WTC11 (cell line): ENCODE results near the gene IRF2.
"Not testable (repeated sequence)": the region's sequence is repeated elsewhere in the genome, so short reads cannot be mapped to it uniquely, and the experiment has no call there.

Source experiments
- GABPB1 ChIP-seq: sonication (generic); formaldehyde crosslinking; IDR thresholded peaks from 2 replicates; pipeline ENCODE4 v1.8.1; 2023; ENCODE audit warnings: mild to moderate bottlenecking, missing genetic modification reagents
- NR3C1 ChIP-seq: sonication (generic); formaldehyde crosslinking; conservative IDR thresholded peaks from 2 replicates; pipeline ENCODE4 v1.8.1; 2023; ENCODE audit warnings: low read depth, mild to moderate bottlenecking, missing genetic modification reagents
- SMAD4 ChIP-seq: sonication (generic); formaldehyde crosslinking; IDR thresholded peaks from 2 replicates; pipeline ENCODE4 v1.8.0; 2022; ENCODE audit warnings: mild to moderate bottlenecking, missing genetic modification reagents
- SOX15 ChIP-seq: fragments of 250-450 bp; sonication (Bioruptor Pico); IDR thresholded peaks from 2 replicates; pipeline ENCODE4 v1.9.0; 2021; ENCODE audit warnings: mild to moderate bottlenecking
- TCF7 ChIP-seq: sonication (generic); formaldehyde crosslinking; IDR thresholded peaks from 2 replicates; pipeline ENCODE4 v1.8.0; 2022; ENCODE audit warnings: mild to moderate bottlenecking, low read depth, missing genetic modification reagents, moderate library complexity
- TF ChIP-seq, protein P1 (sequence below): fragments of 200-600 bp; IDR thresholded peaks from 2 replicates; pipeline ENCODE4 v1.8.0; 2022; ENCODE audit warnings: antibody characterized with exemption
- TF ChIP-seq, protein P2 (sequence below): fragments of 250-450 bp; sonication (Bioruptor Pico); IDR thresholded peaks from 2 replicates; pipeline ENCODE4 v1.8.0; 2021; ENCODE audit warnings: mild to moderate bottlenecking

DNA sequence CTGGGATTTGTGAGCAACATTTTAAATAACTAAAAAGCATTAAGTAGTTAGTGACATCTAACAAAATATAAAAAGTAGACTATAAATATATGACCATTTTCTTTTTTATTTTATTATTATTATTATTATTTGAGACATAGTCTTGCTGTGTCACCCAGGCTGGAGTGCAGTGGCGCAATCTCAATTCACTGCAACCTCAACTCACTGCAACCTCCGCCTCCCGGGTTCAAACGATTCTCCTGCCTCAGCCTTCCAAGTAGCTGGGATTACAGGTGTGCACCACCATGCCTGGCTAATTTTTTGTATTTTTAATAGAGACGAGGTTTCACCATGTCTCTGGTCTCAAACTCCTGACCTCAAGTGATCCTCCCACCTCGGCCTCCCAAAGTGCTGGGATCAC lies 128.1 kb downstream of the IRF2 start:
- not testable (repeated sequence) for TF ChIP-seq TCF7 (CRISPR knock-in tag); NR3C1 (CRISPR knock-in tag); GABPB1 (CRISPR knock-in tag); SOX15; SMAD4 (CRISPR knock-in tag)
- TF ChIP-seq, protein P1, sequence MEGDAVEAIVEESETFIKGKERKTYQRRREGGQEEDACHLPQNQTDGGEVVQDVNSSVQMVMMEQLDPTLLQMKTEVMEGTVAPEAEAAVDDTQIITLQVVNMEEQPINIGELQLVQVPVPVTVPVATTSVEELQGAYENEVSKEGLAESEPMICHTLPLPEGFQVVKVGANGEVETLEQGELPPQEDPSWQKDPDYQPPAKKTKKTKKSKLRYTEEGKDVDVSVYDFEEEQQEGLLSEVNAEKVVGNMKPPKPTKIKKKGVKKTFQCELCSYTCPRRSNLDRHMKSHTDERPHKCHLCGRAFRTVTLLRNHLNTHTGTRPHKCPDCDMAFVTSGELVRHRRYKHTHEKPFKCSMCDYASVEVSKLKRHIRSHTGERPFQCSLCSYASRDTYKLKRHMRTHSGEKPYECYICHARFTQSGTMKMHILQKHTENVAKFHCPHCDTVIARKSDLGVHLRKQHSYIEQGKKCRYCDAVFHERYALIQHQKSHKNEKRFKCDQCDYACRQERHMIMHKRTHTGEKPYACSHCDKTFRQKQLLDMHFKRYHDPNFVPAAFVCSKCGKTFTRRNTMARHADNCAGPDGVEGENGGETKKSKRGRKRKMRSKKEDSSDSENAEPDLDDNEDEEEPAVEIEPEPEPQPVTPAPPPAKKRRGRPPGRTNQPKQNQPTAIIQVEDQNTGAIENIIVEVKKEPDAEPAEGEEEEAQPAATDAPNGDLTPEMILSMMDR: not testable (repeated sequence)
- TF ChIP-seq, protein P2, sequence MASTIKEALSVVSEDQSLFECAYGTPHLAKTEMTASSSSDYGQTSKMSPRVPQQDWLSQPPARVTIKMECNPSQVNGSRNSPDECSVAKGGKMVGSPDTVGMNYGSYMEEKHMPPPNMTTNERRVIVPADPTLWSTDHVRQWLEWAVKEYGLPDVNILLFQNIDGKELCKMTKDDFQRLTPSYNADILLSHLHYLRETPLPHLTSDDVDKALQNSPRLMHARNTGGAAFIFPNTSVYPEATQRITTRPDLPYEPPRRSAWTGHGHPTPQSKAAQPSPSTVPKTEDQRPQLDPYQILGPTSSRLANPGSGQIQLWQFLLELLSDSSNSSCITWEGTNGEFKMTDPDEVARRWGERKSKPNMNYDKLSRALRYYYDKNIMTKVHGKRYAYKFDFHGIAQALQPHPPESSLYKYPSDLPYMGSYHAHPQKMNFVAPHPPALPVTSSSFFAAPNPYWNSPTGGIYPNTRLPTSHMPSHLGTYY: not testable (repeated sequence)
